GM19035 (cell line): ENCODE measurements around the gene NPEPL1.

Experiments
- ATAC-seq: cut with Tn5 transposase; IDR thresholded peaks from one replicate; pipeline ENCODE4 v1.9.1; 2021; ENCODE audit not compliant: unreplicated experiment

The NPEPL1 gene

DNA sequence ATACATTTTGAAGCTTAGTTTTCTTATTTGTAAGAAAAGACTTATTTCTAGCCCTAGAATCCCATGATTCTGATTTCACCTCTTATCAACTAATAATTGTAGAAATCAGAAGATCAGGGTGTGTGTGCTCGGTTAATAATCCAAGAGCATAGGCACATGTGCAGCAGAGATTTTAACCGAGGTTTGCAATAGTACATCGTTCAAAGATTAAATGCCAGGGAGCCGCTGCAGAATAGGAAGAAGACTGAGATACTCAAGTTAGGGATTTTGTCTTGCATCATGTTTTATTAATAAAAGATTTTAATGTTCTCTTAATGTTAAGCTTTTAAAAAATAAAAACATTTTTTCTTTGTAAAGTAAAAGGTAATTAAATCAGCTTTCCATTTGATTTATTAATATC is 34.6 kb upstream of the NPEPL1 start:
- no peak for ATAC-seq

DNA sequence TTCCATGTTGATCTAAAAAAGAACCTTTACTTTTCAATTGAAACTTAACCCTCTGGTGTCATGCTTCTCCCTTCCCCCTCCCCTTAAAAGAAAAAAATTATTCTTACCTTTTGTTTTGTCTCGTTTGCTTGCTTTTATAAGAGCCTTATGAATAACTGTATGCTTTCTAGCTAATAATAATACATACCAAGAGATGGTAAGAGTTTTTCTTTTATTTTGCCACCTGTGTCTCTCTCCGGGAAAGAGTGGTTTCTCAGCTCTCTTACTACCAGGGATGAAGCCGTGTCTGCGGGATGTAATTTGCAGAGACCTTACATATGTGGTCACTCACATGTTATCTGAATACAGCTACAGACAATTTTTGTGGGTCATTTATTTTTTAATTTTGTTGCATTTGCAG is 33.8 kb upstream of the NPEPL1 start:
- no peak for ATAC-seq

DNA sequence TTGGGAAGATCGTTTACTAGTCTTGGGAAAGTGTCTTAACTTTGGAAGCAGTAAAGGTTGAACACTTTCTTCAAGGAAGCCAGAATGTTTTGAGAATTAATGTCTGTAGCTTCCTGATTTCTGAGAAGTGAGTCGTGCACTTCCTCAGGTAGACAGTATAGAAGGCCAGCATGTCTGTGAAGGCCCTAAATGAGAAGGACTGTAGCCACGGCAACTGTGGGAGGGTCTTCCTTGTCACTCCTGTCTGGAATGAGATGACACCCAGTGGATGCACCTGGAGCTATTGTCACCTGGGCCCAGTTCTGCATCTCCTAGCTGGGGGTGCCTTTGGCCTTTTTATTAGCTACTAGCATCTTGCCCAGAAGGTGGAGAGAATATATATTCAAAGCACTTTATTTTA is 32.8 kb upstream of the NPEPL1 start:
- no peak for ATAC-seq

DNA sequence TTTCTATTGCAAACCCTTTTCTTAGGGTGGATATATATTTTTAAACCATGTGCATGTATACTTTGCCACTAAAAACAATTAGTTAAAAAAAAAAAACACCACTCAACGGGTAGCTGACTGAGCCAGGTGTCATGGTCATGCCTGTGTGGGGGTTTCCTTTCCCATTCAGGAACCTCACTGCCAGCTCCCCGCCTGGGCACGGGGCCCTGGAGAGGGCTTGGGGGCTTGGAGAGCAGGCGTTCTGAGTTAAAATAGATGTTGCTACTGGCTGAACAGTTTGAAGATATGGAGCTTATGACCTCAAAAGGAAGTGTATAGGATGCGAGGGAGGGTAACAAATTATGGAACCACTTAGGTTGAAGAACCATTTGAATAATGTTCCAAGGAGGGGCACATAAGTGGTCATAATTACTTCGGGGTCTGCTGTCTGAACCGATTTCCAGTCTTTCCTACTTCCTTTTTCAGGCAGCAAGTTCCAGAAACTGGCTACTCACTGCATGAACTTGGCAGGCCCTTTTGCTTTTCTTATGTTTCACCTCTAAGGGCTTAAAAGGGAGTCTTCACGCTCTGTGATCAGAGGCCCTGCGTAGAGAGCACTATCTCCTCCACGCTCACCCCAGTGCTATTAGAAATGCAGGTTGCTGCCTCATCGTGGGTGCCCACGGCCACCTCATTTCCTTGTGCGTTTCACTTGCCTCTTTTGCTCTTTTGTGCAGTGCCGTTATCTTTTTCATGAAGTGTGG is 31.6 kb upstream of the NPEPL1 start:
- no peak for ATAC-seq

DNA sequence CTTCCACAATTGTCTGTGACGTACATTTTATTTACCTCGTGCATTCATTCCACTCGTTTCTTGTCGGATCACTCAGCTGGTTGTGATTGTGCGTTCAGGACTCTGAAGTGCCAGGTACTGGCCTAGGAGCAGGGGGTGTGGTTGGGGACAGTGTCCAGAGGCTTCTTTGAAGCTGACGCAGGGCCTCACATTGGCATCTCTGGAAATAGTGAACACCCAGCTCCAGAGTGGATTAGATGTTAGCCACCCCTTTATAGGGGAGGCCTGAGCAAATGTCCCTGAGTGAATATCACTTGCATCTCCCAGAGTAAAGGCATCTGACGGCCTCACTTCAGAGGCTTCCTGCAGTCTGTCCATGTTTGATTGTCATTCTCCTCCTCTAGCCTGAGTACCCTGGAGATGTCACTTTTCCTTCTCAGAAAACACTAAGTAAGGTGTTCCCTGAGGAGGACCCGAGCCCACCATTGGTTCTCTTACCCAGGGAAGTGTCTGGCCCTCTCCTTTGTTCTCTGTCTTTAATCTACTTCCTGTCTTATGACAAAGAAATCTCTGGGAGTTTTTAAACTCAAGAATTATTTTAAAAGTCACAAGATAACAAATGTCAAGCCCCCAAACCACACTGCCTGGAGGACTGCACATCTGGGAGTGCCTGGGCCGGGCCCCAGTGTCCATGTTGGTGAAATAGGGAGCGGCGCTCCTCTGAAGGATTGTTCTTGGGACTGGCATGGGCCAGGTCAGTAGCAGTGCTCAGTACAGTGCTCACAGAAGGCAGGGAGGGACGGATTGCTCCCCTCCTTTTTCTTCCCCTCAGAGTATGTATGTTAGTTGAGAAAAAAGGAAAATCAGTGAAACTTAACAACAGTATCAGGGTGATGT is 30.8 kb upstream of the NPEPL1 start:
- ATAC-seq, result no peak

DNA sequence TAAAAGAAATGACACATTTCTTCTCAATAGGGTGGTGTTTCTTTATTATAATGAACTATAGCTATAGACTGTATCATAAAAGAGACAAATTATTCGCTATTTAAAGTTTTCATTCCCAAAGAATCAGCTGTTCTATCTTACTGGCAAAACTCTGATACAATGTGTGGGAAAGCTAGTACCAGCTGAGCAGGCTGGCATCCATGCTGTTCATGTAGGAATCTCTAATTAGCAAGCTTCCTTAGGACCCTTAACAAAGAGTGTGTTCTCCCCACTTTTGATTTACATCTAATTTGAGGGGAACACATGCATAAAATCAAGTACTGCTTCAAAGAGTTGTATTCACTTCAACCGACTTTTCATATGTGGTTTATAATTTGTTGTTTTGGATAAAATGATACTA is 28.3 kb upstream of the NPEPL1 start:
- no peak for ATAC-seq

DNA sequence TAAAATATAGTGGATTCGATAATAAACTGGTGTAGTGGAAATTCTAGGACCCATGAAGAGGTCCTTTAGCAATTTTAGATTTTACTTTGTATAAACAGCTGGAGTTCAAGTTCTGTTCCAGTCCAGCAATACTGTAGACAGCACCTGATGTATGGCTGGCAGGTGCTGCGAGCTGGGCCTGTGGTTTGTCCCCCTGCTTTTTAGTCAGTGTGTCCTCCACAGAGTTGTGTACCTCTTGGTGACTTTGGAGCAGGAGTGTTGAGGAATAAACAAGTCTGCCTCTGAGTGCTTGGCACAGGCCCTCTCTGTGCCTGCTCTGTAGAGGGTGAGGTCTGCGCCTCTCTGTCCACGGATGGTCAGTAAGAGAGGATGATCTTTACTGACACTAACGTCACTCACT is 27.7 kb upstream of the NPEPL1 start:
- no peak for ATAC-seq

DNA sequence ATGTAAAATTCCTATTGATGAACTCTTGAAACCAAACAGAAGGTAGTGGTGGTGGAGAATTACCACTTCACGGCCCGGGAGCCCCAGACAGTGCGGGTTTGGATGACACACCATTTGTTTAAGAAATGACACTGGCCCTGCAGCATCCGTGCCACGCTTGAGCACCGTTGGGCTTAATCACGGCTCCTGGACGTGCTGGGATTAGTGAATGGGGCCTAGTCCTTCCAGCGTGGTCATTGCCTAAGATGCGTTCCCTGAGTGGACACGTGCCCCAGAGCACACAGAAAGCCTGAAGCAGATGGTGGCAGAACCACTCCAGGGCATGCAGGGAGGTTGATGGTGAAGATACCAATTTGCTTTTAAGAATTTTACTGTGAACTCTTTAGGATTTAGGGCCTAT is 27.0 kb upstream of the NPEPL1 start:
- ATAC-seq, result no peak

DNA sequence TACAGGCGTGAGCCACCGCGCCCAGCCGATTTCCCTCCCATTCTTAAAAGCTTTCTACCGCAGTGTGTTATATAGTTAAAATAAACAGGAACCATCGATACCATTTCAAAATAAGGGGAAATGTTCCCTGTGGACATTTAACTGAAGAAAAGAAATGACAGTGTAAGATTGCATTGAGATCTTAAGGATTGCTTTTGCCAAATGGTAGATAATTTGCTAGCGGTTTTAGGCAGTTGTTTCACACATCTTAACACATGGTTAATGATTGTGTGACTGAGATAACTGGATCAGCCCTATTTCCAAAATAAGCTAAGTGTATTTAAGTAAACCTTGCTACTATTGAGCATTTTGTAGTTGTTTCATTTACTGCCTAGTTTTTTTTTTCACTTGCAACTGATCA is 25.9 kb upstream of the NPEPL1 start:
- ATAC-seq, result no peak

DNA sequence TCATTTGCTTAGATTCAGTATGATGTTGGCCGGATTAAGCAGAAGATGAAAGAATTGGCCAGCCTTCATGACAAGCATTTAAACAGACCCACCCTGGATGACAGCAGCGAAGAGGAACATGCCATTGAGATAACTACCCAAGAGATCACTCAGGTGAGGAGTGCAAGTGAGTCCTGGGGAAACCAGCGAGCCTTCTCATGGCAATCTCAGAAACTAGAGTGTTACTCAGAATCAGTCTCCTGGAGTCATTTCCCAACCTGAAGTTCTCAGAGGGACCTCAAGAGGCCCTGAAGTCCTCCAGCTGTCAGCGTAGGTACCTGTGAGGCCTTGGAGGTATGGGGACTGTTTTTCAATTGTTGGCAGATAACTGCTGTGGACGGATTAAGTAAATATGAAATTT is 24.6 kb upstream of the NPEPL1 start:
- ATAC-seq, result no peak

DNA sequence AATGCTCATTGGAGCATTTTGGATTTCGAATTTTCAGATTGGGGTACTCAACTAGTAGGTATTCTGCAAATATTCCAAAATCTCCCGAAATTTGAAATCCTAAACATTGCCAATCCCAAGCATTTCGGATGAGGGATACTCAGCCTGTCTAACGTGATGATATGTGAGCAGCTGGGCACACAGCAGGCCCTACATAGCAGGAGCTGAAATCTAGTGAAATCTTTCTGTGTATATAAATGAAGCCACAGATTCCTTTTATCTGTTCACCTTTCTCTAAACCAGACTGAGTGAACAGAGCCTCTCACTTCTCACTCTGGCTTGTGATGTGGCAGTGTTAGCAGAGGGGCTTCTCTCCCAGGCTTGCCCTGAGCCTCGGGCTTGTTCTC is 23.7 kb upstream of the NPEPL1 start:
- ATAC-seq, result no peak

DNA sequence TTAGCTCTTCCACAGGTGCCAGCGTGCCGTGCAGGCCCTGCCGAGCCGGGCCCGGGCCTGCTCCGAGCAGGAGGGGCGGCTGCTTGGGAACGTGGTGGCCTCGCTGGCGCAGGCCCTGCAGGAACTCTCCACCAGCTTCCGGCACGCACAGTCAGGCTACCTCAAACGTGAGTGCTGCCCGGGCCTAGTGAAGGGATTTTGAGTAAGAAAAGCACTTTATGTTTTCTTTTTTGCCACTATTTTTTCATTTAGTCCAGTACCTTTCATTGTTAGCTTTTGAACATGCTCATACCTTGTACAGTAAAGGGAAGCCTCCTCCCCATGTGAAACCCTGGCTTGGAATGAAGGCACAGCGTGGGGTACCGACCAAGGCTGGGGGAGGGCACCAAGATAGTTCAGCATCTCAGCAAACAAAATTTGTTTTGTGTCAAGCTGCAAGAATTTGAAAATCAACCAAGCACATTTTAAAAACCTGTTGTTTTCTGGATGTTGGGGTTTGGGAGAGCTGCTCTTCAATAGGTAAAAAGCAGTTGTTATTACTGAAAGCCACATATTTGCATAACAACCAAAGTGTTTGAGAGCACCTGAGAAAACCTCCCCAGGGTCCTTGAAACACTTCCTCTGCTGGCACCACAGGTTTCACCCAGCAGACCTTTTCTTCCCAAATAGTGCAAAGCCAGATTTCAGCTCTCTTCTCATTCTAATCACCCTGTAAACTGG is 23.2 kb upstream of the NPEPL1 start:
- peak; percentile 81 for ATAC-seq

DNA sequence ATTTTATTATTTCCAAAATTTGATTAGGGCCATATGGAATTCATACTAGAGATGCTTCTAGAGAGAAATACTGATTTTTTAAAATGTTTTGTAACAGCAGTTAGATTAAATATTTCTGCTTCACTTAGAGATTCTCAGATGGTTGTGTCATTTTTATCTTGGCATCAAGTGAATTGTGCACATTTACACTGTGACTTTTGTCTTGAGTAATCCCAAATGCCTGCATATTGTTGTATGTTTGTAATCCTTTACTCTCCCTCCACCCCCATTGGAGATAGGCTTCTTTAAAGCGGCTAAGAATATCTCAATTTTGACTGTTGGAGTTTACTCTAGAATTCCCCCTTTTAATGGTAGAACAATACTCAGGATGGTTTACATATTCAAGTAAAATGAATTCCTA is 22.5 kb upstream of the NPEPL1 start:
- no peak for ATAC-seq

DNA sequence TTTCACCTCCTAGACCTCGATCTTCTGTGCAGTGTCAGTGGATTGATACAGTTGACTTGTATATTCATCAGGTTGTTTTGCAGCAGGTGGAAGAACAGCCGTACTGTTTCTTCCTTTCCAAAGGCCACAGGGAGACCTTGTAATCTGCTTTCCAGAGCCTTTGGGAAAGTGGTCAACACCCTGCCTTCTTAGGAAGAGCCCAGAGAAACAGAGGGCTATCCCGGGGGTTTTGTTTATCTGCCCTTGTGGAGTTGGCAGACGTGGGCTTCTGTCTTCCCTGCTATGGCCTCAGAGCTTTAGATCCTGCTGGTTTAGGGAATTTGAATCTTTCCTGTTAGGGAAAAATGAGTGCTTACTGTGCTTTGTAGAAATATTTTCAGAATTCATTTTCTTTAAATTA is 21.9 kb upstream of the NPEPL1 start:
- ATAC-seq, result no peak

DNA sequence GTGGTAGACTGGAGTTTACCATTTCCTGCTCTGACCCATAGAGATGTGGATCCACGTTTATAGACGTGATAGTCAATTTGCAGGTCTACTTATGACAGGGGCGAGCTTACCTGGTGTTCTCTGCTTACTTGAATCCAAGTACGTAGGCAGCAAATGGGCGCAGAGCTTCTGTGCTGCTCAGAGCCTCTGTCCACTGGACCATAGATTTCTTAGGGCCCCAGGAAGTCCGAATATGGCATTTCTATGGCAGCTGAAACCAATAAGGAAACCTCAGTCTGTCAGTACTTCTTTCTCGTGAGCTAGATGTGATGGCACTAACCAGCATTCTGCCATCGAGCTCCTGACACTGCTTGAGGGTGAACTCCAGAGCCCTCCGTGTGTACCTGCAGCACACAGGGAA is 19.5 kb upstream of the NPEPL1 start:
- no peak for ATAC-seq

DNA sequence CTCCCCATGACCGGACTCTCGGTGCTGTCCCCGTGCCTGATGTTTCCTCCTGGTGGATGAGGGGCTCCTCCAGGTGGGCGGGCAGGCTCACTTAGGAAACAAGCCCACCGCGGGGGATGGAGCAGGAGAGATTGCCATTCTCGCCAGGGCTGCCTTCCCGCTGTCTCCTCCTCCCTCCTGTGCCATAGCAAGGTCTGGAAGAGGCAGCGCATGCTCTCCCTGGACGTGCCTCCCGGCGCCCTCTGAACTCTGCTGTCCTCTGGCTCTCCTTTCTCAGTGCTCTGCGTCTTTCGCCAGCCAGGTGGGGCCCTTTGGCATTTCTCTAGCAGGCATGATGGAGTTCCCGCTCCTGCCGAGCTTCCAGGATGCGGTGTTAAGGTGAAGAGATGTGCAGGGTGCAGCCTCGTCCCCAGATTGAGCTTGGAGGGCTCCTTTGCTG is 17.4 kb upstream of the NPEPL1 start:
- no peak for ATAC-seq

DNA sequence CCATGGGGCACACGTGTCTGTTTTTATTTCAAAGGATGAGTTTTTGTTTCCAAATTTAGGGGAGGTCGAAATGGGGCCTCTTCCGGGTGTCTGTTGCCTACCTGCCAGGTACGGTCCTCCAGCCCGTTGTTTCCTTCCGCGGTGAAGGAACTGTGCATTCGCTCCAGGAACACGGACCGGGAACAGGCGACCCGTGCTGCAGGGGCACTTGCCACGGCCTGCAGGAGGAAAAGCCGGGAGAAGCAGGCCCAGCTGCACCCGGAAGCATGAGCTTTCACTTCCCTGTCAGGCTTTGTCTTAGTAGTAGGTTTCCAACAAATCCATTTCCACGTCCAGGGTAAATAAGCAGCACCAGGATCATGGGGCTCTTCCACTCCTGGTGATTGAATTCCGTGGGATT is 17.0 kb upstream of the NPEPL1 start:
- ATAC-seq, result no peak

DNA sequence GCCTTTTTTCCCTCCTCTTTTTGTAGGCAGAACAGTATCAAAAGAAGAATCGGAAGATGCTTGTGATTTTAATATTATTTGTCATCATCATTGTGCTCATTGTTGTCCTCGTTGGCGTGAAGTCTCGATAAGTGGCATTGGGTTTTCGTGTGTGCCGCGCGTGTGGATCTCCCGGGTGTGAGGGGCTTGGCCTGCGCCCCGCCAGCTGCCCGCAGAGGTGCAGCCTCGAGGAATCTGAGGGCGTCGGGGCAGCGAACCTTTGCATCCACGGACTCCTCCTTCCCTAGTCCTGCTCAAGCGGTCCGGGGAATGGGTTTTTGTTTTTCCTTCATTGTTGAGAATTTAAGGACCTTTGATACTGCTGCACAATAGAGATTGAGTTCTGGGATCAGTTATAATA is 16.4 kb upstream of the NPEPL1 start:
- ATAC-seq, result no peak

DNA sequence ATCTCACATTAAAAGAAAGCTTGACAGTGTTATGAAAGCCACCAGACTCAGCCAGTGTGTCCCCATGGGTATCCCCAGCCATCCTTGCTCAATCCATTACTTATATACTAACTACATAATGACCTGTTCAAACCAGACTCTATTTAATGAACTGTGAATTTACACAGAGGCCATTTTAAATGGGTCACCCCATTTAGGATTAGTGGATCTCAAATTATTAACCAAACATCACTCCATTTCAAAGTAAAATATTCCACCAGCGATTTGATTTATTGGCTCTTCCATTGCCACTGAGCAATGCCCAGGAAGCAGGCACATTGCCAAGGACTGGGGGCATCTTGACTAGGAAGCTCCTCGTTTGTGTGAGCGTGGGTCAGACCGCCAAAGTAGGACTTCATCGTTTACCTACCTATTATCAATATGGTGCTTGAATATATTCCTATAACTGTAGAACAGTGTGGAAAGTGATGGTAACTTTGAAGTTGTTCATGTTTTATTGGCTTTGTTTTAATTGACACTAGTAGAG is 15.5 kb upstream of the NPEPL1 start:
- no peak for ATAC-seq

DNA sequence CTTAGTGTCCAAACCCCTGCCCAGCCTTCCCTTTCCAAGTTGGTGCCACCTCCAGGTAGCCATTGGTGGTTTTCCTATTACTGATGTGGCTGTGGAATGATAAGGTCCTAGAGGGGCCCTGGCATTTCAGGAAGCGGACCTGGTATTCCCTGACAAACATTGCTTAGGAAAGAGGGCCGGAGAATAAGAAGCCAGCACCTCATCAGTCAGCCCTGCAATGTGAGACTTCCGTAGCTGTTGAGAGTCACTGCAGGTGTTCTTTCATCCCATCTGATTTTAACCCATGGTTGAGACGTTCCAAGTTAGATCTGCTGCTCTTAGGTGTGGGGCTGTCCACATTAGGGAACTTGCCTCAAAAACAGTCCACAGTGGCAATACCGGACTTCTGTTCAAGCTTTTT is 14.8 kb upstream of the NPEPL1 start:
- no peak for ATAC-seq

DNA sequence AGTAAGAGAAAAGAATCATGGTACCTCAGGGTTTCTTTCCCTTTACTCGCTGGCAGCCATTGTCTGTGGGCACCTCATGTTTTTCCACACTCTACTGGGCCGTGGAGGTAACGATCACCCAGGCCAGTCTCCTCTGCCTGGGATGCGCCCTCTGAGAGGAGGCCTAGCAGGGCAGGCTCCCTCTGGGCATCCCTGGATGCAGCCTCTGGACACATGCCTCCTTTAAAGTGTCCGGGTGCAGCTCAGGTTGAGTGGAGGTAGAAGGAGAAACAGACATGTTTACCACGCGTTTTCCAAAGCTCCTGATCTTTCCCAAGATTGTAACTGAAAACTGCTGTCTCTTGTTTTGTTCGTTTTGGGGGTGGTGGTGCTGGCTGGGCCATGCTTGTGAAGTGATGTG is 13.8 kb upstream of the NPEPL1 start:
- no peak for ATAC-seq
